Pancreas (tissue), 10 donors: ENCODE measurements around the gene MTNR1A. TPM values are rescaled to one million over a fixed set of nuclear protein-coding genes. Genes with fewer than 3 reads are reported as not detected.

ENCODE experiments used
- ATAC-seq, 4 donors: fragments of 200-7000 bp; cut with Tn5 transposase; one replicate each; pipeline versions ENCODE4 v1.8.0 to v1.9.1; 2020; ENCODE audit warnings: mild to moderate bottlenecking in 4 of 4, moderate library complexity in 4 of 4
- DNase-seq, 6 donors: peaks; one replicate each; pipeline ENCODE4 v3.0.0-alpha.2; 2020
- FAIRE-seq: peaks from 2 replicates; lab custom pipeline; 2012; peaks lifted over from hg19 to GRCh38; lab: Jason Lieb, UNC
- H3K27ac ChIP-seq, 4 donors: fragments of 200-600 bp; sonication (generic); 1 replicate in 3 of 4; 2 replicates in 1 of 4; pipeline versions ENCODE4 v1.5.0 to v1.8.0; 2020
- H3K27me3 ChIP-seq, 4 donors: fragments of 200-600 bp; one replicate each; pipeline ENCODE4 v1.8.0; 2021
- H3K36me3 ChIP-seq, 3 donors: fragments of 200-600 bp; sonication (generic) in 1 of 3; one replicate each; pipeline versions ENCODE4 v1.5.0 to v1.8.0; 2020 to 2021
- H3K4me1 ChIP-seq, 3 donors: fragments of 200-600 bp; one replicate each; pipeline ENCODE4 v1.8.0; 2021
- H3K4me3 ChIP-seq, 4 donors: fragments of 200-600 bp; sonication (generic) in 2 of 4; one replicate each; pipeline versions ENCODE4 v1.5.0 to v1.8.0; 2020 to 2021
- H3K9me3 ChIP-seq, 4 donors: fragments of 200-600 bp; one replicate each; pipeline ENCODE4 v1.8.0; 2021
- WGBS, 2 donors: extraction: QIAGEN DNeasy Blood & Tissue Kit; methylation state at CpG; one replicate each; pipeline ENCODE4 v1.1.7; 2013; 5-methylcytosine and 5-hydroxymethylcytosine counted together
- intact Hi-C, 3 donors: fragments of 100-400 bp; cut with DNase I; formaldehyde crosslinking; loops; one replicate each; pipeline versions ENCODE4 v1.11.1 to v1.14.2; 2022
- polyA plus RNA-seq, 2 donors: library from polyadenylated mRNA; stranded (reverse); fragments of 200-250 nt; gene quantifications; one replicate each; pipeline ENCODE4 v1.2.3, GENCODE V29; 2013
- total RNA-seq, 6 donors: library from RNA; stranded (reverse); fragmentation: NEBNext Ultra II Directional in 4 of 6; extraction: Animal tissue kit (Norgen Biotek cat#: 25700) in 4 of 6; gene quantifications; one replicate each; pipeline versions ENCODE4 v1.2.1 to v1.2.4, GENCODE V29; 2021 to 2023
- TF ChIP-seq, protein P1 (sequence below), 4 donors: fragments of 200-600 bp; sonication (generic) in 3 of 4; IDR thresholded peaks; one replicate each; pipeline versions ENCODE4 v1.5.0 to v1.8.0; 2021; ENCODE audit warnings: antibody characterized with exemption in 4 of 4
- donor health status: healthy with polysubstance abuse.
- donor health status: DM: no; HTN: no; CAD: no; lungs with moderate emphysema.
- donor health status: DM: no; HTN: no; CAD: no.
- donor health status: control.
- donor health status: control.
- donor health status: Bipolar disorder and iron deficiency.
- donor health status: DM: yes; HTN: yes; CAD: no.
- donor health status: DM: no; HTN: no; CAD: no.
- donor health status: DM: no; HTN: no; CAD: no.
- donor health status: DM: yes; HTN: yes; CAD: no.

Gene MTNR1A
- total and polyA plus RNA-seq, 8 donors, result 0.09 to 2.5 (median 0.92) TPM

DNA sequence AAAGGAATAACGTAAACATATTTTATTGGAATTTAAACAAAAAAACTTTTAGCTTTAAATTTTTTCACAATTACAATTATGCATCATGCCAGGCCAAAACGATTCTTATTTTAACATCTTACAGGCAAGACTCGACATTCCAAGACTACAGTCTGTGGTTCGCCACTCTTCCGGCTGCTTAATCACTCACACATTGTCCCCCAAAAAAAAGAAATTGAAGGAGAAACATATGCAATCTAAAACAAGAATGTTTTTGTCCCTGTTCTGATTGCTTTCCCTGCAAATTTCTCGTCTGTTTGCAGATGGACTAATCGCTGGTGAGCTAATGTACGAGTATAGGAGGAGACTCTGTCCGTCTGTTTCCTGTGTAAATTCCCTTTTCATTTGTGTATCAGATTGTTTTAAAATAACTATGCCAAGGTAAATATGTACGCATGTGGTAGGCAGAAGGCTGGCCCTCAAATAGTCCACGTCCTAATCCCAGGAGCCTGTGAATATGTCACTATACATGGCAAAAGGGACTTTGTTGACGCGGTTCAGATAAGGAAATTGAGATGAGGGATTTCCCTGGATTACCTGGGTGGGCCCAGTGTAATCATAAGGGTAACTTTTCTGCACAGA is 37.7 kb upstream of the MTNR1A start:
- Histone ChIP-seq H3K4me1 (no peaks in the 10 kb centered on the region), H3K27me3 (no peaks in the 10 kb centered on the region), H3K36me3 (peaks cover 0 to 54% (median 3%) of the 10 kb centered on the region in 3 donors), H3K9me3 (no peaks in the 10 kb centered on the region), H3K4me3 (no peak overlapping the region), H3K27ac (no peak overlapping the region)
- DNase-seq (no peak), ATAC-seq (peak; percentile 50 to 77 (median 72)), FAIRE-seq (no peak)
- intact Hi-C loops, result no loop called here
- TF ChIP-seq, protein P1, sequence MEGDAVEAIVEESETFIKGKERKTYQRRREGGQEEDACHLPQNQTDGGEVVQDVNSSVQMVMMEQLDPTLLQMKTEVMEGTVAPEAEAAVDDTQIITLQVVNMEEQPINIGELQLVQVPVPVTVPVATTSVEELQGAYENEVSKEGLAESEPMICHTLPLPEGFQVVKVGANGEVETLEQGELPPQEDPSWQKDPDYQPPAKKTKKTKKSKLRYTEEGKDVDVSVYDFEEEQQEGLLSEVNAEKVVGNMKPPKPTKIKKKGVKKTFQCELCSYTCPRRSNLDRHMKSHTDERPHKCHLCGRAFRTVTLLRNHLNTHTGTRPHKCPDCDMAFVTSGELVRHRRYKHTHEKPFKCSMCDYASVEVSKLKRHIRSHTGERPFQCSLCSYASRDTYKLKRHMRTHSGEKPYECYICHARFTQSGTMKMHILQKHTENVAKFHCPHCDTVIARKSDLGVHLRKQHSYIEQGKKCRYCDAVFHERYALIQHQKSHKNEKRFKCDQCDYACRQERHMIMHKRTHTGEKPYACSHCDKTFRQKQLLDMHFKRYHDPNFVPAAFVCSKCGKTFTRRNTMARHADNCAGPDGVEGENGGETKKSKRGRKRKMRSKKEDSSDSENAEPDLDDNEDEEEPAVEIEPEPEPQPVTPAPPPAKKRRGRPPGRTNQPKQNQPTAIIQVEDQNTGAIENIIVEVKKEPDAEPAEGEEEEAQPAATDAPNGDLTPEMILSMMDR (IDR thresholded peaks at IDR 0.05), result no peak
- 63 to 66% methylated on average over 13 of the region's 13 CpGs for WGBS, 2 donors

- ATAC-seq (no peak), FAIRE-seq (no peak), DNase-seq (no peak)
- Histone ChIP-seq H3K4me1 (no peaks in the 10 kb centered on the region), H3K4me3 (no peak overlapping the region), H3K36me3 (peaks cover 0 to 50% (median 3%) of the 10 kb centered on the region in 3 donors), H3K27me3 (no peaks in the 10 kb centered on the region), H3K27ac (no peak overlapping the region), H3K9me3 (no peaks in the 10 kb centered on the region)
- TF ChIP-seq, protein P1 (IDR thresholded peaks at IDR 0.05), result no peak
- intact Hi-C loops, result no loop called here
- WGBS, 2 donors, result 93 to 96% methylated on average over 8 of the region's 8 CpGs
Observed at GRCh38 chr4:186592445-186592844, 37.1 kb upstream of the MTNR1A start.

GRCh38 chr4:186591651-186592050 is 36.3 kb upstream of the MTNR1A start:
- H3K36me3 ChIP-seq, result peaks cover 0 to 44% (median 3%) of the 10 kb centered on the region in 3 donors

DNA sequence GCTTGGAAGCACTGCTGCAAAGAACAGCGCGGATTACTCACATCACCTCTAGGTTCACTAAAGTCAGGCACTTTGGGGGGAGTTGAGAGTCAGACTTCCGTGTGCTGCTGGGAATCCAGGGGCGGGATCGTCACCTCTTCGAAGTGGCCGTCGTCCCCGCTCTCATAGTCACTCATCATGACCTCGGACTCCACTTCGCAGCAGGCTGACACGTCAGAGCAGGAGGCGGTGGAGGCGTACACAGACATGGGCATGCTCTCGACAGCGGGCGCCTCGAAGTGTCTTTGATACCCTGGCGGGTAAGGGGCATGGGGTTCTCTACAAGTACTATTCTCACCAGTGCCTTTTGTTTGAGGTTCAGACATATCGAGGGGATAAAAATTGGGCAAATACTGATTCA is 33.1 kb upstream of the MTNR1A start:
- FAIRE-seq, result no peak
- TF ChIP-seq, protein P1 (IDR thresholded peaks at IDR 0.05), result no peak
- Histone ChIP-seq H3K27ac (no peak overlapping the region), H3K4me1 (peaks cover 0 to 5% (median 0%) of the 10 kb centered on the region in 3 donors), H3K9me3 (no peaks in the 10 kb centered on the region), H3K27me3 (no peaks in the 10 kb centered on the region), H3K36me3 (peaks cover 0 to 15% (median 0%) of the 10 kb centered on the region in 3 donors), H3K4me3 (no peak overlapping the region)
- no peak for ATAC-seq
- 93 to 96% methylated on average over 20 of the region's 20 CpGs for WGBS, 2 donors
- intact Hi-C loops, result loop anchor here in 2 of 3 donors (5.0 to 10.0 kb wide), 2 partner anchors 114 to 291 kb away; no protein-coding TSS in a partner anchor
- DNase-seq, result no peak

More at GRCh38 chr4:186591651-186592050, 36.3 kb upstream of the MTNR1A start:
- Histone ChIP-seq H3K27me3 (no peaks in the 10 kb centered on the region), H3K4me3 (no peak overlapping the region), H3K9me3 (no peaks in the 10 kb centered on the region), H3K27ac (no peak overlapping the region), H3K4me1 (peaks cover 0 to 2% (median 0%) of the 10 kb centered on the region in 3 donors)
- no peak for FAIRE-seq
- DNase-seq, result no peak
- WGBS, 2 donors, result 91 to 96% methylated on average over 6 of the region's 6 CpGs
- intact Hi-C loops, result no loop called here
- ATAC-seq, result no peak
- TF ChIP-seq, protein P1 (IDR thresholded peaks at IDR 0.05), result no peak
